ENCODE data around the gene CTCF.

DNA sequence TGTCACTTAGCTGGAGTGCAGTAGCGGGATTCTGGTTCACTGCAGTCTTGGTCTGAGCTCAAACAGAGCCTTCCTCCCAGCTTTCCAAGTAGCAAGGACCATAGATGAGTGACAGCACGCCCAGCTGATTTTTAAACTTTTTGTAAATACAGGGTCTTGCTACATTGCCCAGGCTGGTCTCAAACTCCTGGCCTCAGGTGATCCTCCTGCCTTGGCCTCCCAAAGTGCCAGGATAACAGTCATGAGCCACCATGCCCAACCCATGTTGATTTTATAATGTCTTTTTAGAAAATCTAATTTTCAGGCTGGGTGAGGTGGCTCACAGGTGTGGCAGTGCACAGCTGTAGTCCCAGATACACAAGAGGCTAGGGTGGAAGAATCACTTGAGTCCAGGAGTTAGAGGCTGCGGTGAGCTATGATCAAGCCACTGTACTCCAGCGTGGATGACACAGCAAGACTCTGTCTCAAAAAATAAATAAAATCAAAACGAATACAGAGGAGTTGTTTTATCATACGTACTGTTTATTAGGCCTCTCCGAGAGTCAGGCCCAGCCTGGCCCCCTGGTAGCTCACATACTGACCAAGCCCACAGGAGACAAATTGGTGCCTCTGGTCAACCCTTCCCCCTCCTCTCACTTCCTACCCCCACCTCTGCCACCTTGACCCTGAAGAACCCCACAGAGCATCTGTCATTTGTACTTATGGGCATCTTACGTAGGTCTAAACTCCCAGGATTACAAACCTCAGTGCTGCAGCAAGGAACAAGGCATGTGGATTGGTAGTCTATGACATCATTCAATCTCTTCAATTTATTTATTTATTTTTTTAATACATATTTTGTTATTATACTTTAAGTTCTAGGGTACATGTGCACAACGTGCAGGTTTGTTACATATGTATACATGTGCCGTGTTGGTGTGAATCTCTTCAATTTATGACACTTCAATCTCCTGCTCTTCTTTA is 117.9 kb downstream of the CTCF start:
- TF ChIP-seq YY1 (IDR thresholded peaks at IDR 0.05; ENCODE audit: low read depth) (no peak), ZBTB7A (IDR thresholded peaks at IDR 0.05; ENCODE audit: low read depth) (no peak), CEBPB (IDR thresholded peaks at IDR 0.05) (no peak), EGR1 (IDR thresholded peaks at IDR 0.05) (no peak), TCF12 (IDR thresholded peaks at IDR 0.05; ENCODE audit: low read depth) (no peak), CREB1 (IDR thresholded peaks at IDR 0.05; ENCODE audit: low read depth) (no peak), EP300 (IDR thresholded peaks at IDR 0.05; ENCODE audit: borderline replicate concordance) (no peak)
- TF ChIP-seq, protein P1, sequence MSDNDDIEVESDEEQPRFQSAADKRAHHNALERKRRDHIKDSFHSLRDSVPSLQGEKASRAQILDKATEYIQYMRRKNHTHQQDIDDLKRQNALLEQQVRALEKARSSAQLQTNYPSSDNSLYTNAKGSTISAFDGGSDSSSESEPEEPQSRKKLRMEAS (IDR thresholded peaks at IDR 0.05), result no peak
- TF ChIP-seq, protein P2, sequence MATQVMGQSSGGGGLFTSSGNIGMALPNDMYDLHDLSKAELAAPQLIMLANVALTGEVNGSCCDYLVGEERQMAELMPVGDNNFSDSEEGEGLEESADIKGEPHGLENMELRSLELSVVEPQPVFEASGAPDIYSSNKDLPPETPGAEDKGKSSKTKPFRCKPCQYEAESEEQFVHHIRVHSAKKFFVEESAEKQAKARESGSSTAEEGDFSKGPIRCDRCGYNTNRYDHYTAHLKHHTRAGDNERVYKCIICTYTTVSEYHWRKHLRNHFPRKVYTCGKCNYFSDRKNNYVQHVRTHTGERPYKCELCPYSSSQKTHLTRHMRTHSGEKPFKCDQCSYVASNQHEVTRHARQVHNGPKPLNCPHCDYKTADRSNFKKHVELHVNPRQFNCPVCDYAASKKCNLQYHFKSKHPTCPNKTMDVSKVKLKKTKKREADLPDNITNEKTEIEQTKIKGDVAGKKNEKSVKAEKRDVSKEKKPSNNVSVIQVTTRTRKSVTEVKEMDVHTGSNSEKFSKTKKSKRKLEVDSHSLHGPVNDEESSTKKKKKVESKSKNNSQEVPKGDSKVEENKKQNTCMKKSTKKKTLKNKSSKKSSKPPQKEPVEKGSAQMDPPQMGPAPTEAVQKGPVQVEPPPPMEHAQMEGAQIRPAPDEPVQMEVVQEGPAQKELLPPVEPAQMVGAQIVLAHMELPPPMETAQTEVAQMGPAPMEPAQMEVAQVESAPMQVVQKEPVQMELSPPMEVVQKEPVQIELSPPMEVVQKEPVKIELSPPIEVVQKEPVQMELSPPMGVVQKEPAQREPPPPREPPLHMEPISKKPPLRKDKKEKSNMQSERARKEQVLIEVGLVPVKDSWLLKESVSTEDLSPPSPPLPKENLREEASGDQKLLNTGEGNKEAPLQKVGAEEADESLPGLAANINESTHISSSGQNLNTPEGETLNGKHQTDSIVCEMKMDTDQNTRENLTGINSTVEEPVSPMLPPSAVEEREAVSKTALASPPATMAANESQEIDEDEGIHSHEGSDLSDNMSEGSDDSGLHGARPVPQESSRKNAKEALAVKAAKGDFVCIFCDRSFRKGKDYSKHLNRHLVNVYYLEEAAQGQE (IDR thresholded peaks at IDR 0.05; ENCODE audit: low read depth), result no peak

Measured in Ishikawa (cell line).